OCI-M2 (cell line): ENCODE results near the gene SNX32.

Source experiments
- DNase-seq: peaks from one replicate; lab custom pipeline; 2025; ENCODE audit not compliant: unreplicated experiment; lab: John Stamatoyannopoulos, UW

SNX32 gene

DNA sequence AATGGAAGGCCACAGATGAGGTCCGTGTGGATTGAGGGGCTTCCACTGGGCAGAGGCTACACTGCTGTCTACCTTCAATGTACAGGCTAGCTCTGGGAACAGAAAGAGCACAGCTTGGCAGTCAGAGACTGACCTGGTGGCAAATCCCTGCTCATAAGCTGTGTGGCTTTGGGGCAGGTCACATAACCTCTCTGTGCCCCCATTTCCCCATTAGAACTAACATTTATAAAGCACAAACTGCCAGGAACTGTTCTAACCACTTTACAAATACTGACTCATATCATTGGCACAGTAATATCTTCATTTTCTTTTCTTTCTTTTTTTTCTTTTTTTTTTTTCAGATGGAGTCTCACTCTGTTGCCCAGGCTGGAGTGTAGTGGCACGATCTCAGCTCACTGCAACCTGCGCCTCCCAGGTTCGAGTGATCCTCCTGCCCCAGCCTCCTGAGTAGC, 63.3 kb downstream of the SNX32 start:
- no peak for DNase-seq

DNA sequence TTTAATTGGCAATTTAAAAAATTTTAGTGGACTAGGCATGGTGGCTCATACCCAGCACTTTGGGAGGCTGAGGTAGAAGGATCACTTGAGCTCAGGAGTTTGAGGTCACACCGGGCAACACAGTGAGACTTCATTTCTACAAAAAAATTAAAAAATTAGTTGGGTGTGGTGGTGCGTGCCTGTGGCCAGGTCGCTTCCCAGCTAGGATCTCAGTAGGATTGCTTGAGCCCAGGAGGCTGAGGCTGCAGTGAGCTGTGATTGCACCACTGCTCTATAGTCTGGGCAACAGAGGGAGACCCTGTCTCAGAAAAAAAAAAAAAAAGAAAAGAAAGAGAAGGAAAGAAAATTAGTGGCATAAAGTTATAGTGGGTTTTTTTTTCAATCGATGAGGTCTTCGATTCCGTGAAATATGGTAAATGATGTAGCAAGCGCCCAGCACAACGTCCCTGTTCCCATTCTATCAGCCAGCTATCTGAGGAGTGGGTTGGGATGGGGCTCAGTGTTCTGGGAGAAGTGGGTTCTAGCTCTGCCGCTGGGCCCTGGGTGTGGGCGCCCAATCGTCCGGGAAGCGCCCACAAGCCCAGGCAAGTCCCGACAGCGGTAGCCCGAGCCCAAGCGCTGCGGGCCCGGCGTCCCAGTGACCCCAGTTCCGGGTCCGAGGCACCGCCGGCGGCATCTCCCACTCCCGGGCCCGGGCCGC, 65.0 kb downstream of the SNX32 start:
- DNase-seq = no peak

DNA sequence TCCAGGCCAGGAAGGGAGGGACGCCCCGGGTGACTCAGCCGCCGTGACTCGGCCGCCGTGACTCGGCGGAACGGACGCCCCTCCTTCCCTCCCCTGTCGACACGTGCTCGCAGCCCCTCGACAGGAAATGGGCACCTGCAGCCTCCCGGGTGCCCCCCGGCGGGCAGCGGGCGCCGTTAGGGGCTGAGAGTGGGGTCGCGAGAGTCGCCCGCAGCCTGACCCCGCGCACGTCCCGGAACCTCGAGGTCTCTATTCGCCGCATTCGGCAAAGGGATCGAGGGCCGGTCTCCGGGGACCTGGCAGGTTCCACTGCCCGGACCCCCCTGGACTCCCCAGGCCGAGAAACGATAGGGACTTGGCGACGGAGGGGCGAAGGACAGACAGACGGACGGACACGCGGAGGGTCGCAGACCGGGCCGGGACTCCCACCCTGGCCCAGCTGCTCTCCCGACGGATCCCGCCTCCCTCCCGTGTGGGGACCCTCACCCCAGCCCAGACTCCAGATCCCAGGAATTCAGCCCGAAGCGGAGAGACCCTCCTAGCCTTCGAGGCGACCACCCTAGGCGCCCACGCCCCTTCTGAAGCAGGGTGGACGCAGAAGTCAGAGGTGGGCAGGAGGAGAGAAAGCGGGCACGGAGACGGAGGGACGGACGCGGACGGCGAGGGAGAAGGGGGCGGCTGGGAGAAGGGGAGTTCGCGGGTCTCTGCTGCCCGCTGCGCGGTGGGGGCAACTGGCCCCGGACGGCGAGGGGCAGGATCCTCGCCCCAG, 65.8 kb downstream of the SNX32 start:
- no peak for DNase-seq

DNA sequence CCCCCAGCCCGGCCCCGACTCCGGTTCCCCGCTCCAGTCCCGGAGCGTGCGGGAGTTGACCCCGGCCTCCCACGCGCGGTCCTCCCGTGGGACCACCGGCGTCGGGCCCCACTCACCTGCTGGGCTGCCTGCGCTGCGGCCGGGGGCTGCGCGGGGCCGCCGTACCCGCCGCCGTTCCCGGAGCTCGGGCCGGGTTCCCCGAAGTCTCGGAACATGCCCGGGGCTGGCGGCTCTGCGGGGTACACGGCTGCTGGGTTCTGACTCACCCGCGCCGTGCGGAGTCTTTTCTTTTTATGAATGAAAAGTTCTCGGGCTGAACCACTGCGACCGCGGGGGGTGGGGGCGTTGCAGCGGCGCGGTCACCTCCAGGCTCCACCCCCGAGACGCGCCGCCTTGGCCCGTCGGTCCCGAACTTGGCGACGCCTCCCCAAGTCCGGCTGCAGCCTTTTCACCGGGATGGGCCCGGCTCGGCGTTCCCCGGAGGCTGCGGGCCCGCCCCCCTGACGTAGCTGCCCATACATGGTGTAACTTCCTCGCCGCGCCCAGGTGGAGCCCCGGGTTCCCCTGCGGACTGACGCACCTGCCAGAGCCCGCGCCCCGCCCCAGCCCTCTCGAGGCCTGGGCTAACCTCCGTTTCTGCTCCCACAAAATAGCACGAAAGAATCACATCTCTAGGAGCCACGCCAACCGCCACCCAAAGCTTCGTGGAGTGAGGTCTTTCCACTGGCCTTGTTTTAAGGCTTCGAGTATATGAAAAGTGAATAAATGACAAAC, 66.5 kb downstream of the SNX32 start, which contains the start of gene FOSL1:
TSS of gene FOSL1 (minus strand) at position 264 of the 774 bp plus-strand sequence. CDS start at position 215, 49 bp downstream.
- no peak for DNase-seq

DNA sequence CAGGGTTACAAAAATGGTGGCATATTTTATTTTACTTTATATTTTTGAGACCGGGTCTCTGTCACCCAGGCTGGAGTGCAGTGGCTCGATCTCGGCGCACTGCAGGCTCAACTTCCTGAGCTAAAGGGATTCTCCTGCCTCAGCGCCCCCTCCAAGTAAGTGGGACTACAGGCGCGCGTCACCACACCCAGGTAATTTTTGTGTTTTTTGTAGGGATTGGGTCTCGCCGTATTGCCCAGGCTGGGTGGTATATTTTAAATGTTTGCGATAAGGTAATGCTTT, 67.1 kb downstream of the SNX32 start:
- DNase-seq = no peak

DNA sequence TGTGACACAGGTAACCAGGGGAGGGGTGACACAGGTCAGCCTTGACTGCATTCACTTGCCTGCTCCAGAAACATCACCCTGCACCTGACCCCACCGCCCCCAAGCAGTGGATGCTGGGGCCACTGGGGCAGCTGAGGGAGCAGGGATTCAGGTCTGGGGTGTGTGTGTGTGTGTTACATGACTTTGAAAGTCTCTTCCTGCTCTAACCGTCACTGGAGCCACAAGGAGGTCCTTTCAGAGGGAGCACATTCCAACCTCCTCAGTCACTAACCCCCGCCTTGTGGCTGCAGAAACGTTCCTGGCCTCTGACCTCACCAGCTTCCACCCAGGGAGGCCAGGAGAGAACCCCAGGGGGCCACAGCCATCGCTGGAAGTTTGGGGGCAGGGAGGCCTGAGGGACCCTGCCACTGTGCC, 69.3 kb downstream of the SNX32 start:
- DNase-seq = no peak
